HEK293 (cell line): ENCODE measurements around the gene PAMR1.

Experiments used
- CTCF ChIA-PET: fragments of 350-600 bp; formaldehyde crosslinking; extraction: SDS; loops from one replicate; lab custom pipeline; 2021; ENCODE audit warnings: antibody characterized with exemption; lab: Yijun Ruan, JAX
- POLR2A ChIA-PET: fragments of 300-600 bp; formaldehyde crosslinking; extraction: SDS; loops from one replicate; lab custom pipeline; 2020; ENCODE audit warnings: antibody characterized with exemption, inconsistent platforms; lab: Yijun Ruan, JAX
- H3K27ac ChIP-seq: fragments of 200-500 bp; sonication (Bioruptor generic); 2 replicates; pipeline ENCODE4 v1.5.1; 2014; ENCODE audit warnings: low read depth, low read length, control low read depth, inconsistent platforms; ENCODE audit errors: extremely low read depth
- H3K36me3 ChIP-seq, 2 experiments: fragments of 200-500 bp in 1 of 2; sonication (Bioruptor generic) in 1 of 2; 1 replicate in 1 of 2; 2 replicates in 1 of 2; pipeline ENCODE4 v1.5.1; 2014 to 2017; ENCODE audit warnings: inconsistent platforms in 2 of 2, low read length in 2 of 2; ENCODE audit not compliant: control insufficient read depth in 2 of 2, insufficient read depth in 1 of 2
- H3K4me1 ChIP-seq: fragments of 200-500 bp; sonication (Bioruptor generic); 2 replicates; pipeline ENCODE4 v1.5.1; 2014; ENCODE audit warnings: mild to moderate bottlenecking, low read length, inconsistent platforms; ENCODE audit not compliant: control insufficient read depth, insufficient read depth
- H3K4me3 ChIP-seq: 2 replicates; pipeline ENCODE4 v1.5.1; 2011; ENCODE audit warnings: low read depth, mild to moderate bottlenecking, control low read depth, low read length, moderate library complexity
- H3K9me3 ChIP-seq: fragments of 200-500 bp; sonication (Bioruptor generic); 2 replicates; pipeline ENCODE4 v1.5.1; 2014; ENCODE audit warnings: low read depth, low read length, inconsistent platforms; ENCODE audit not compliant: control insufficient read depth, insufficient read depth
- FEZF1 ChIP-seq: fragments of 450-650 bp; formaldehyde crosslinking; IDR thresholded peaks from 2 replicates; pipeline ENCODE4 v1.5.1; 2016; ENCODE audit warnings: missing biosample characterization, missing genetic modification characterization
- GLIS1 ChIP-seq: fragments of 450-650 bp; formaldehyde crosslinking; IDR thresholded peaks from 2 replicates; pipeline ENCODE4 v1.5.1; 2016; ENCODE audit warnings: missing biosample characterization, missing genetic modification characterization
- MYNN ChIP-seq: fragments of 450-650 bp; formaldehyde crosslinking; IDR thresholded peaks from 2 replicates; pipeline ENCODE4 v1.5.1; 2016; ENCODE audit warnings: missing biosample characterization, missing genetic modification characterization, borderline replicate concordance
- OVOL3 ChIP-seq: fragments of 450-650 bp; formaldehyde crosslinking; IDR thresholded peaks from 2 replicates; pipeline ENCODE4 v1.5.1; 2016; ENCODE audit warnings: missing biosample characterization, missing genetic modification characterization
- PRDM10 ChIP-seq: fragments of 450-650 bp; formaldehyde crosslinking; IDR thresholded peaks from 2 replicates; pipeline ENCODE4 v1.5.1; 2016; ENCODE audit warnings: missing biosample characterization, missing genetic modification characterization
- SP2 ChIP-seq: fragments of 450-650 bp; formaldehyde crosslinking; IDR thresholded peaks from 2 replicates; pipeline ENCODE4 v1.5.1; 2016; ENCODE audit warnings: missing biosample characterization, missing genetic modification characterization
- ZBTB21 ChIP-seq: fragments of 450-650 bp; formaldehyde crosslinking; IDR thresholded peaks from 2 replicates; pipeline ENCODE4 v1.5.1; 2017; ENCODE audit warnings: missing biosample characterization, missing genetic modification characterization
- ZFHX2 ChIP-seq: fragments of 450-650 bp; formaldehyde crosslinking; conservative IDR thresholded peaks from 2 replicates; pipeline ENCODE4 v1.5.1; 2016; ENCODE audit warnings: missing biosample characterization, missing genetic modification characterization
- ZNF24 ChIP-seq: fragments of 450-650 bp; formaldehyde crosslinking; IDR thresholded peaks from 2 replicates; pipeline ENCODE4 v1.5.1; 2016; ENCODE audit warnings: missing biosample characterization, missing genetic modification characterization
- ZNF274 ChIP-seq, 2 experiments: fragments of 200-500 bp in 1 of 2; fragments of 450-650 bp in 1 of 2; sonication (Bioruptor generic) in 1 of 2; formaldehyde crosslinking in 1 of 2; IDR thresholded peaks; 2 replicates each; pipeline versions ENCODE4 v1.5.1 to v1.6.1; 2014 to 2016; ENCODE audit warnings: borderline replicate concordance in 1 of 2, inconsistent platforms in 1 of 2, low read length in 1 of 2, missing biosample characterization in 1 of 2, missing genetic modification characterization in 1 of 2
- ZNF48 ChIP-seq: fragments of 450-650 bp; formaldehyde crosslinking; IDR thresholded peaks from 2 replicates; pipeline ENCODE4 v1.5.1; 2016; ENCODE audit warnings: missing biosample characterization, missing genetic modification characterization
- ZNF514 ChIP-seq: fragments of 450-650 bp; formaldehyde crosslinking; IDR thresholded peaks from 2 replicates; pipeline ENCODE4 v1.5.1; 2016; ENCODE audit warnings: missing biosample characterization, missing genetic modification characterization
- ZNF654 ChIP-seq: fragments of 450-650 bp; formaldehyde crosslinking; IDR thresholded peaks from 2 replicates; pipeline ENCODE4 v1.5.1; 2016; ENCODE audit warnings: low read depth, missing biosample characterization, missing genetic modification characterization
- ZNF660 ChIP-seq: fragments of 450-650 bp; IDR thresholded peaks from 2 replicates; pipeline ENCODE4 v1.5.1; 2018; ENCODE audit warnings: missing biosample characterization, mild to moderate bottlenecking, missing genetic modification characterization
- ZNF777 ChIP-seq: fragments of 450-650 bp; formaldehyde crosslinking; IDR thresholded peaks from 2 replicates; pipeline ENCODE4 v1.5.1; 2017; ENCODE audit warnings: missing biosample characterization, missing genetic modification characterization, borderline replicate concordance
- ZNF843 ChIP-seq: fragments of 450-650 bp; formaldehyde crosslinking; IDR thresholded peaks from 2 replicates; pipeline ENCODE4 v1.5.1; 2016; ENCODE audit warnings: missing biosample characterization, missing genetic modification characterization
- ZXDB ChIP-seq: fragments of 450-650 bp; formaldehyde crosslinking; IDR thresholded peaks from 2 replicates; pipeline ENCODE4 v1.5.1; 2016; ENCODE audit warnings: missing biosample characterization, missing genetic modification characterization
- TF ChIP-seq, protein P1 (sequence below): fragments of 450-650 bp; IDR thresholded peaks from 2 replicates; pipeline ENCODE4 v1.5.1; 2018; ENCODE audit warnings: missing biosample characterization, mild to moderate bottlenecking, missing genetic modification characterization
- TF ChIP-seq, protein P2 (sequence below): fragments of 450-650 bp; formaldehyde crosslinking; IDR thresholded peaks from 2 replicates; pipeline ENCODE4 v1.5.1; 2016; ENCODE audit warnings: missing biosample characterization, missing genetic modification characterization
- TF ChIP-seq, protein P3 (sequence below): fragments of 450-650 bp; formaldehyde crosslinking; IDR thresholded peaks from 2 replicates; pipeline ENCODE4 v1.5.1; 2016; ENCODE audit warnings: missing biosample characterization, missing genetic modification characterization

PAMR1 gene

GRCh38 chr11:35393098-35393497, 132.3 kb downstream of the PAMR1 start:
- no peak overlapping the region for H3K4me3 ChIP-seq
- H3K36me3 ChIP-seq: no peaks in the 10 kb centered on the region
- H3K27ac ChIP-seq: no peak overlapping the region
- peaks cover 4% of the 10 kb centered on the region; the same call in 1 of the 2 replicates for H3K4me1 ChIP-seq
- no peaks in the 10 kb centered on the region for H3K9me3 ChIP-seq
- CTCF ChIA-PET: interaction anchor here (0.6 to 6.7 kb wide), 12 partner anchors 11 to 880 kb away, joined by 3 to 85 read pairs (median 10); partner anchors contain the start of gene ELF5
- POLR2A ChIA-PET: no interaction called here
- no peak for TF ChIP-seq ZNF514
- TF ChIP-seq, protein P1, sequence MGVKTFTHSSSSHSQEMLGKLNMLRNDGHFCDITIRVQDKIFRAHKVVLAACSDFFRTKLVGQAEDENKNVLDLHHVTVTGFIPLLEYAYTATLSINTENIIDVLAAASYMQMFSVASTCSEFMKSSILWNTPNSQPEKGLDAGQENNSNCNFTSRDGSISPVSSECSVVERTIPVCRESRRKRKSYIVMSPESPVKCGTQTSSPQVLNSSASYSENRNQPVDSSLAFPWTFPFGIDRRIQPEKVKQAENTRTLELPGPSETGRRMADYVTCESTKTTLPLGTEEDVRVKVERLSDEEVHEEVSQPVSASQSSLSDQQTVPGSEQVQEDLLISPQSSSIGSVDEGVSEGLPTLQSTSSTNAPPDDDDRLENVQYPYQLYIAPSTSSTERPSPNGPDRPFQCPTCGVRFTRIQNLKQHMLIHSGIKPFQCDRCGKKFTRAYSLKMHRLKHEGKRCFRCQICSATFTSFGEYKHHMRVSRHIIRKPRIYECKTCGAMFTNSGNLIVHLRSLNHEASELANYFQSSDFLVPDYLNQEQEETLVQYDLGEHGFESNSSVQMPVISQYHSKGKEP: peak; percentile 89
- TF ChIP-seq, all 188 proteins: peak for 1

- Histone ChIP-seq H3K4me3 (no peak overlapping the region), H3K4me1 (peaks cover 4% of the 10 kb centered on the region; the same call in 1 of the 2 replicates)
- TF ChIP-seq, protein P2, sequence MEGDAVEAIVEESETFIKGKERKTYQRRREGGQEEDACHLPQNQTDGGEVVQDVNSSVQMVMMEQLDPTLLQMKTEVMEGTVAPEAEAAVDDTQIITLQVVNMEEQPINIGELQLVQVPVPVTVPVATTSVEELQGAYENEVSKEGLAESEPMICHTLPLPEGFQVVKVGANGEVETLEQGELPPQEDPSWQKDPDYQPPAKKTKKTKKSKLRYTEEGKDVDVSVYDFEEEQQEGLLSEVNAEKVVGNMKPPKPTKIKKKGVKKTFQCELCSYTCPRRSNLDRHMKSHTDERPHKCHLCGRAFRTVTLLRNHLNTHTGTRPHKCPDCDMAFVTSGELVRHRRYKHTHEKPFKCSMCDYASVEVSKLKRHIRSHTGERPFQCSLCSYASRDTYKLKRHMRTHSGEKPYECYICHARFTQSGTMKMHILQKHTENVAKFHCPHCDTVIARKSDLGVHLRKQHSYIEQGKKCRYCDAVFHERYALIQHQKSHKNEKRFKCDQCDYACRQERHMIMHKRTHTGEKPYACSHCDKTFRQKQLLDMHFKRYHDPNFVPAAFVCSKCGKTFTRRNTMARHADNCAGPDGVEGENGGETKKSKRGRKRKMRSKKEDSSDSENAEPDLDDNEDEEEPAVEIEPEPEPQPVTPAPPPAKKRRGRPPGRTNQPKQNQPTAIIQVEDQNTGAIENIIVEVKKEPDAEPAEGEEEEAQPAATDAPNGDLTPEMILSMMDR (tag by site-specific recombination): peak; percentile 59
- TF ChIP-seq SP2 (tag by site-specific recombination): no peak
- no peak for TF ChIP-seq OVOL3
- peak; percentile 32; the same call in 1 of the 2 replicates for TF ChIP-seq ZFHX2
- TF ChIP-seq ZNF654: peak; percentile 79
- TF ChIP-seq MYNN: no peak
- TF ChIP-seq, all 188 proteins: peak for 3
- no peaks in the 10 kb centered on the region for H3K9me3 ChIP-seq
- no peak overlapping the region for H3K27ac ChIP-seq
- no peaks in the 10 kb centered on the region for H3K36me3 ChIP-seq
- POLR2A ChIA-PET: no interaction called here
- CTCF ChIA-PET: interaction anchor here (0.6 to 6.7 kb wide), 35 partner anchors 10 to 1029 kb away, joined by 3 to 85 read pairs (median 5); partner anchors contain the start of gene ELF5
Observed at GRCh38 chr11:35391922-35392688, 133.3 kb downstream of the PAMR1 start.

- POLR2A ChIA-PET: no interaction called here
Observed at GRCh38 chr11:35390737-35391682, 134.4 kb downstream of the PAMR1 start.

More at GRCh38 chr11:35390737-35391682, 134.4 kb downstream of the PAMR1 start:
- TF ChIP-seq ZNF24 (tag by site-specific recombination): no peak
- no peak for TF ChIP-seq ZNF843
- no peak for TF ChIP-seq PRDM10 (tag by site-specific recombination)
- TF ChIP-seq ZBTB21 (tag by site-specific recombination): no peak
- TF ChIP-seq ZNF777 (tag by site-specific recombination): no peak
- no peak for TF ChIP-seq ZXDB (tag by site-specific recombination)
- TF ChIP-seq GLIS1 (tag by site-specific recombination): no peak
- no peak for TF ChIP-seq ZNF274 (IDR thresholded peaks at IDR 0.05; ENCODE audit: low read length)
- no peak for TF ChIP-seq ZNF274 (tag by site-specific recombination; IDR thresholded peaks at IDR 0.05; ENCODE audit: borderline replicate concordance)
- TF ChIP-seq ZNF48 (tag by site-specific recombination): no peak
- peak; percentile 65; the same call in 1 of the 2 replicates for TF ChIP-seq FEZF1 (tag by site-specific recombination)
- 0 out of 2 replicates have a peak, but pooled peaks have one; percentile 25 for TF ChIP-seq ZNF660 (tag by site-specific recombination)
- TF ChIP-seq, protein P3, sequence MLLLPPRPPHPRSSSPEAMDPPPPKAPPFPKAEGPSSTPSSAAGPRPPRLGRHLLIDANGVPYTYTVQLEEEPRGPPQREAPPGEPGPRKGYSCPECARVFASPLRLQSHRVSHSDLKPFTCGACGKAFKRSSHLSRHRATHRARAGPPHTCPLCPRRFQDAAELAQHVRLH (tag by site-specific recombination): no peak
- Histone ChIP-seq H3K27ac (no peak overlapping the region), H3K4me3 (no peak overlapping the region), H3K9me3 (no peaks in the 10 kb centered on the region), H3K4me1 (peaks cover 4% of the 10 kb centered on the region; the same call in 1 of the 2 replicates), H3K36me3 (no peaks in the 10 kb centered on the region)
- CTCF ChIA-PET: interaction anchor here (0.6 to 6.7 kb wide), 23 partner anchors 9 to 878 kb away, joined by 3 to 85 read pairs (median 7); partner anchors contain the start of gene ELF5
